GM12878 (cell line): ENCODE measurements around the gene LEMD1. TPM values are rescaled to one million over a fixed set of nuclear protein-coding genes. Genes with fewer than 3 reads are reported as not detected.

ENCODE experiments used
- BMI1 ChIP-seq: fragments of 450-650 bp; IDR thresholded peaks from 2 replicates; pipeline ENCODE4 v1.6.1; 2016; ENCODE audit warnings: mild to moderate bottlenecking, moderate library complexity, borderline replicate concordance
- CHD1 ChIP-seq: IDR thresholded peaks from 2 replicates; pipeline ENCODE4 v1.6.1; 2012; ENCODE audit warnings: low read depth, low read length, improper control_type of control experiment
- CHD2 ChIP-seq: IDR thresholded peaks from 2 replicates; pipeline ENCODE4 v1.6.1; 2011; ENCODE audit warnings: low read depth, low read length, improper control_type of control experiment, borderline replicate concordance
- CREB1 ChIP-seq: IDR thresholded peaks from 2 replicates; pipeline ENCODE4 v1.6.1; 2012; ENCODE audit warnings: low read depth, mild to moderate bottlenecking, inconsistent platforms
- E2F4 ChIP-seq: IDR thresholded peaks from 2 replicates; pipeline ENCODE4 v1.6.1; 2012; ENCODE audit warnings: low read depth, low read length, improper control_type of control experiment
- ESRRA ChIP-seq: IDR thresholded peaks from 2 replicates; pipeline ENCODE4 v1.6.1; 2012; ENCODE audit warnings: mild to moderate bottlenecking, low read length, improper control_type of control experiment
- GATAD2B ChIP-seq: fragments of 450-650 bp; conservative IDR thresholded peaks from 2 replicates; pipeline ENCODE4 v1.6.1; 2017; ENCODE audit warnings: low read depth, mild to moderate bottlenecking, moderate library complexity
- HDAC2 ChIP-seq: fragments of 200-600 bp; sonication (generic); IDR thresholded peaks from 2 replicates; pipeline ENCODE4 v1.6.1; 2017
- IRF5 ChIP-seq: fragments of 450-650 bp; IDR thresholded peaks from 2 replicates; pipeline ENCODE4 v1.6.1; 2017; ENCODE audit warnings: borderline replicate concordance
- KLF5 ChIP-seq: fragments of 450-650 bp; IDR thresholded peaks from 2 replicates; pipeline ENCODE4 v1.6.1; 2014; ENCODE audit warnings: mild to moderate bottlenecking; ENCODE audit not compliant: partially characterized antibody
- MTA3 ChIP-seq: IDR thresholded peaks from 2 replicates; pipeline ENCODE4 v1.6.1; 2012; ENCODE audit warnings: low read length, inconsistent platforms, borderline replicate concordance
- NFYB ChIP-seq: IDR thresholded peaks from 2 replicates; pipeline ENCODE4 v1.6.1; 2011; ENCODE audit warnings: low read depth, mild to moderate bottlenecking, low read length, improper control_type of control experiment, moderate library complexity; ENCODE audit not compliant: insufficient read depth
- NR2C1 ChIP-seq: fragments of 450-650 bp; IDR thresholded peaks from 2 replicates; pipeline ENCODE4 v1.6.1; 2017; ENCODE audit warnings: antibody characterized with exemption, mild to moderate bottlenecking, moderate library complexity
- NRF1 ChIP-seq: conservative IDR thresholded peaks from 2 replicates; pipeline ENCODE4 v1.6.1; 2011; ENCODE audit warnings: mild to moderate bottlenecking, low read depth, low read length, improper control_type of control experiment
- POLR2A ChIP-seq: IDR thresholded peaks from 2 replicates; pipeline ENCODE4 v1.6.1; 2011; ENCODE audit warnings: low read depth, mild to moderate bottlenecking, low read length
- POLR2AphosphoS5 ChIP-seq: IDR thresholded peaks from 2 replicates; pipeline ENCODE4 v1.6.1; 2011; ENCODE audit warnings: mild to moderate bottlenecking, low read length, inconsistent platforms
- TARDBP ChIP-seq: IDR thresholded peaks from 2 replicates; pipeline ENCODE4 v1.6.1; 2016; ENCODE audit warnings: borderline replicate concordance
- ZBED1 ChIP-seq: IDR thresholded peaks from 2 replicates; pipeline ENCODE4 v1.6.1; 2016; ENCODE audit warnings: borderline replicate concordance
- ZBTB11 ChIP-seq: fragments of 450-650 bp; formaldehyde crosslinking; IDR thresholded peaks from 2 replicates; pipeline ENCODE4 v1.5.0; 2022; ENCODE audit warnings: mild to moderate bottlenecking, missing genetic modification characterization
- ZNF622 ChIP-seq: fragments of 450-650 bp; IDR thresholded peaks from 2 replicates; pipeline ENCODE4 v1.6.1; 2017; ENCODE audit warnings: mild to moderate bottlenecking, inconsistent platforms
- polyA plus RNA-seq, 11 experiments: library from polyadenylated mRNA; depleted of rRNA in 4 of 11; unstranded in 6 of 11; stranded (reverse) in 5 of 11; fragments of >200 nt; fragmentation: Nextera tagmentation in 4 of 11; fragmentation: Illumina TruSeq in 1 of 11; extraction: Ambion mirVana in 4 of 11; extraction: Trizol in 1 of 11; gene quantifications; 1 replicate in 1 of 11; 2 replicates in 10 of 11; pipeline versions ENCODE4 v1.2.1 to v1.2.3, GENCODE V29; 2011 to 2016; ENCODE audit warnings: inconsistent platforms in 2 of 11, missing spikeins in 2 of 11, low read depth in 1 of 11
- total RNA-seq, 4 experiments: library from RNA; depleted of rRNA in 3 of 4; stranded (reverse); fragments of >200 nt in 3 of 4; fragmentation: Illumina TruSeq in 1 of 4; extraction: Trizol in 1 of 4; gene quantifications; 2 replicates each; pipeline versions ENCODE4 v1.2.1 to v1.2.3, GENCODE V29; 2013 to 2021
- TF ChIP-seq, protein P1 (sequence below): fragments of 450-650 bp; IDR thresholded peaks from 2 replicates; pipeline ENCODE4 v1.6.1; 2018; ENCODE audit warnings: mild to moderate bottlenecking, low read depth, moderate library complexity; ENCODE audit not compliant: partially characterized antibody
- TF ChIP-seq, protein P2 (sequence below), 3 experiments: IDR thresholded peaks in 2 of 3; conservative IDR thresholded peaks in 1 of 3; 2 replicates each; pipeline ENCODE4 v1.5.1; 2011; ENCODE audit warnings: low read depth in 3 of 3, low read length in 3 of 3, mild to moderate bottlenecking in 3 of 3, control low read depth in 2 of 3, moderate library complexity in 2 of 3, inconsistent platforms in 1 of 3, mixed read lengths in 1 of 3; ENCODE audit not compliant: control insufficient read depth in 2 of 3, insufficient read depth in 1 of 3; ENCODE audit errors: extremely low read depth in 1 of 3

The LEMD1 gene
- total and polyA plus RNA-seq, 10 of the 15 experiments (the other 5 are each of a cell fraction or from before 2014, with no cell fraction given) = 0.19 to 1.2 (median 0.26) TPM; not detected in 7

DNA sequence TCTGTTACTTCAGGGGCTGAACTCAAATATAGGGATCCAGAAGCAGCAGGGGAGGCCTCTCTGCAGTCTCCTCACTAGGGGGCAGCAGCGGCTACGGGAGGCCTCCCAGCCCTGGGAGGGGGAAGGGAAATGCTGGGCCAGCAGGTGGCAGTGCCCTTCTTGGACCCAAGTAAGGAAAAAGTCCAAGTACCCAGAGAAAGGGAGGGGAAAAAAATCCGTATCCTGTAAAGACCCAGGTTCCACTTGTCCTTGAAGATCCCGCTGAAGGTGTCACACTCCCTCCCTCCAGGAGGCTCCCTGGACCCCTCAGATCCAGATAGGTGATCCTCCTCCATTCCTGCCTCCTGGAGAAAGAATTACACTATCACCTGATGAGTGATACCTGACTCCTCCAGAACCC lies 86.2 kb downstream of the LEMD1 start (continued):
- TF ChIP-seq ZBTB11 (CRISPR knock-in tag) (no peak), POLR2AphosphoS5 (no peak), GATAD2B (0 out of 2 replicates have a peak, but pooled peaks have one; percentile 50), E2F4 (no peak), POLR2A (no peak), CHD2 (peak; percentile 84), ESRRA (0 out of 2 replicates have a peak, but pooled peaks have one; percentile 33), KLF5 (no peak), IRF5 (no peak), TARDBP (peak; percentile 43; the same call in 1 of the 2 replicates), HDAC2 (no peak), CREB1 (no peak), CHD1 (no peak), NR2C1 (no peak), ZBED1 (no peak), BMI1 (no peak), NFYB (no peak), MTA3 (no peak), NRF1 (no peak), ZNF622 (no peak)
- TF ChIP-seq, protein P1, sequence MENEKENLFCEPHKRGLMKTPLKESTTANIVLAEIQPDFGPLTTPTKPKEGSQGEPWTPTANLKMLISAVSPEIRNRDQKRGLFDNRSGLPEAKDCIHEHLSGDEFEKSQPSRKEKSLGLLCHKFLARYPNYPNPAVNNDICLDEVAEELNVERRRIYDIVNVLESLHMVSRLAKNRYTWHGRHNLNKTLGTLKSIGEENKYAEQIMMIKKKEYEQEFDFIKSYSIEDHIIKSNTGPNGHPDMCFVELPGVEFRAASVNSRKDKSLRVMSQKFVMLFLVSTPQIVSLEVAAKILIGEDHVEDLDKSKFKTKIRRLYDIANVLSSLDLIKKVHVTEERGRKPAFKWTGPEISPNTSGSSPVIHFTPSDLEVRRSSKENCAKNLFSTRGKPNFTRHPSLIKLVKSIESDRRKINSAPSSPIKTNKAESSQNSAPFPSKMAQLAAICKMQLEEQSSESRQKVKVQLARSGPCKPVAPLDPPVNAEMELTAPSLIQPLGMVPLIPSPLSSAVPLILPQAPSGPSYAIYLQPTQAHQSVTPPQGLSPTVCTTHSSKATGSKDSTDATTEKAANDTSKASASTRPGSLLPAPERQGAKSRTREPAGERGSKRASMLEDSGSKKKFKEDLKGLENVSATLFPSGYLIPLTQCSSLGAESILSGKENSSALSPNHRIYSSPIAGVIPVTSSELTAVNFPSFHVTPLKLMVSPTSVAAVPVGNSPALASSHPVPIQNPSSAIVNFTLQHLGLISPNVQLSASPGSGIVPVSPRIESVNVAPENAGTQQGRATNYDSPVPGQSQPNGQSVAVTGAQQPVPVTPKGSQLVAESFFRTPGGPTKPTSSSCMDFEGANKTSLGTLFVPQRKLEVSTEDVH = no peak
- TF ChIP-seq, protein P2, sequence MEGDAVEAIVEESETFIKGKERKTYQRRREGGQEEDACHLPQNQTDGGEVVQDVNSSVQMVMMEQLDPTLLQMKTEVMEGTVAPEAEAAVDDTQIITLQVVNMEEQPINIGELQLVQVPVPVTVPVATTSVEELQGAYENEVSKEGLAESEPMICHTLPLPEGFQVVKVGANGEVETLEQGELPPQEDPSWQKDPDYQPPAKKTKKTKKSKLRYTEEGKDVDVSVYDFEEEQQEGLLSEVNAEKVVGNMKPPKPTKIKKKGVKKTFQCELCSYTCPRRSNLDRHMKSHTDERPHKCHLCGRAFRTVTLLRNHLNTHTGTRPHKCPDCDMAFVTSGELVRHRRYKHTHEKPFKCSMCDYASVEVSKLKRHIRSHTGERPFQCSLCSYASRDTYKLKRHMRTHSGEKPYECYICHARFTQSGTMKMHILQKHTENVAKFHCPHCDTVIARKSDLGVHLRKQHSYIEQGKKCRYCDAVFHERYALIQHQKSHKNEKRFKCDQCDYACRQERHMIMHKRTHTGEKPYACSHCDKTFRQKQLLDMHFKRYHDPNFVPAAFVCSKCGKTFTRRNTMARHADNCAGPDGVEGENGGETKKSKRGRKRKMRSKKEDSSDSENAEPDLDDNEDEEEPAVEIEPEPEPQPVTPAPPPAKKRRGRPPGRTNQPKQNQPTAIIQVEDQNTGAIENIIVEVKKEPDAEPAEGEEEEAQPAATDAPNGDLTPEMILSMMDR (IDR thresholded peaks at IDR 0.05 in 2 of 3, conservative IDR thresholded peaks at IDR 0.05 in 1 of 3; ENCODE audit: control insufficient read depth in 2 of 3, extremely low read depth in 1 of 3, insufficient read depth in 1 of 3, low read depth in 3 of 3, low read length in 3 of 3) = peak; percentile 98 to 99 (median 99); a peak in 5 of 6 replicates
